GM12872 (cell line): ENCODE results near the gene HDC.

Experiments
- CTCF ChIP-seq: IDR thresholded peaks from 3 replicates; pipeline ENCODE4 v1.5.1; 2011; ENCODE audit warnings: low read depth, mild to moderate bottlenecking, low read length, moderate library complexity; ENCODE audit not compliant: insufficient read depth

The HDC gene

GRCh38 chr15:50210462-50211157 is 54.9 kb downstream of the HDC start:
- no peak for TF ChIP-seq CTCF

GRCh38 chr15:50209809-50210208 is 55.7 kb downstream of the HDC start:
- no peak for TF ChIP-seq CTCF

GRCh38 chr15:50206020-50206419 is 59.5 kb downstream of the HDC start:
- TF ChIP-seq CTCF = no peak

- no peak for TF ChIP-seq CTCF
Measured at GRCh38 chr15:50202003-50202402, 63.5 kb downstream of the HDC start.

GRCh38 chr15:50192926-50193620 is 72.5 kb downstream of the HDC start:
- no peak for TF ChIP-seq CTCF

- no peak for TF ChIP-seq CTCF
Measured at GRCh38 chr15:50192164-50192563, 73.4 kb downstream of the HDC start.
